ENCODE measurements around the gene FNBP1. TPM values are rescaled to one million over a fixed set of nuclear protein-coding genes. Genes with fewer than 3 reads are reported as not detected.

The FNBP1 gene
- total RNA-seq, 1 experiment from 2014 or later = 36.5 TPM

DNA sequence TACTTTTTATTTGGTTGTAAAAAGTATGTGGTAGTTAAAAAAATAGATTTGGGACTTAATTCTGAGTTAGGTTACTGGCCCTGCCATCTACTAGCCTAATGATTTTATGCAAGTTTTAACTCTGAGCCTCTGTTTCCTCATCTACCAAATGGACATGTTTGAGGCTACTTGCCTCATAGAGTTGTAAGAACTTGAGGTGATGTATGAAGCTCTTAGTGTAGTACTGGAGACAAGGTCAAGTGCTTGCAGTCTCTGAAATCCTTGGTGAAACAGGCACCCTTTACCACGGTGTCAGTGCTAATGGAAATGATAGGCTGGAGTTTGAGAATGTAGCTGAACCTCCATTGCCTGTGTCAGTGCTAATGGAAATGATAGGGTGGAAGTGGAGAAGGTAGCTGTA lies 26.1 kb upstream of the FNBP1 start:
- H3K27ac ChIP-seq (ENCODE audit: insufficient read length, low read depth, low read length) = no peak overlapping the region
- H3T11ph ChIP-seq (ENCODE audit: low read length) = no peak overlapping the region
- no peak overlapping the region for H3K9ac ChIP-seq (ENCODE audit: extremely low read depth, insufficient read length, low read length)
- H3K4ac ChIP-seq (ENCODE audit: low read depth, low read length) = no peak overlapping the region
- H2AFZ ChIP-seq (ENCODE audit: low read length) = no peak overlapping the region
- no peak for DNase-seq
- H3K27me3 ChIP-seq (ENCODE audit: insufficient read depth, low read length) = no peaks in the 10 kb centered on the region
- no peak overlapping the region for H3K56ac ChIP-seq (ENCODE audit: insufficient read length, low read depth, low read length)
- peaks cover 9% of the 10 kb centered on the region for H3K79me1 ChIP-seq (ENCODE audit: insufficient read depth, low read depth, low read length, poor library complexity, severe bottlenecking)
- no peak overlapping the region for H2BK12ac ChIP-seq (ENCODE audit: insufficient read length, low read depth, low read length)
- H4K8ac ChIP-seq (replicated peaks; ENCODE audit: insufficient read length, low read depth, low read length) = no peak overlapping the region
- no peak overlapping the region for H2BK120ac ChIP-seq (ENCODE audit: low read depth, low read length, poor library complexity, severe bottlenecking)
- no peak overlapping the region for H3K4me3 Mint-ChIP-seq
- peaks cover 2% of the 10 kb centered on the region for H3K23me2 ChIP-seq (ENCODE audit: insufficient read length, low read depth, low read length, poor library complexity, severe bottlenecking)
- no peak overlapping the region for H2AK5ac ChIP-seq (ENCODE audit: insufficient read length, low read length)
- no peaks in the 10 kb centered on the region for H4K20me1 ChIP-seq (ENCODE audit: control insufficient read depth, insufficient read depth, insufficient read length)
- no peaks in the 10 kb centered on the region for H3K79me2 ChIP-seq (ENCODE audit: insufficient read depth, low read length)
- peak overlapping the region; percentile 60 for H4K5ac ChIP-seq (ENCODE audit: insufficient read length, low read depth, low read length)
- no peaks in the 10 kb centered on the region; the same call in 1 of the 2 replicates for H3K4me1 ChIP-seq (ENCODE audit: insufficient read depth, low read length)
- no peak overlapping the region for H4K91ac ChIP-seq (ENCODE audit: insufficient read length, low read depth, low read length)
- peak overlapping the region in 1 of 3 experiments; percentile 51; a peak in 1 of 7 replicates for H3K27ac Mint-ChIP-seq
- no peak overlapping the region for H2BK20ac ChIP-seq (ENCODE audit: low read depth, low read length, poor library complexity, severe bottlenecking)
- H3K18ac ChIP-seq (ENCODE audit: insufficient read length, low read depth, low read length) = no peak overlapping the region
- peaks cover 12 to 16% of the 10 kb centered on the region in 2 experiments for H3K4me1 Mint-ChIP-seq
- H3K4me2 ChIP-seq (ENCODE audit: insufficient read depth, insufficient read length, low read length) = no peak overlapping the region
- H2BK5ac ChIP-seq (ENCODE audit: insufficient read length, low read length) = peak overlapping the region; percentile 53
- 0 out of 2 replicates have a peak overlapping the region, but pooled peaks have one; percentile 24 for H2BK15ac ChIP-seq (ENCODE audit: low read depth, low read length)
- no peaks in the 10 kb centered on the region for H3K9me3 ChIP-seq (ENCODE audit: control insufficient read depth, low read depth, low read length)
- WGBS (ENCODE audit: extremely low coverage, insufficient read length, low lambda C conversion rate) = no CpG with 5 or more reads among the region's 1 CpG
- TF ChIP-seq, protein P1, sequence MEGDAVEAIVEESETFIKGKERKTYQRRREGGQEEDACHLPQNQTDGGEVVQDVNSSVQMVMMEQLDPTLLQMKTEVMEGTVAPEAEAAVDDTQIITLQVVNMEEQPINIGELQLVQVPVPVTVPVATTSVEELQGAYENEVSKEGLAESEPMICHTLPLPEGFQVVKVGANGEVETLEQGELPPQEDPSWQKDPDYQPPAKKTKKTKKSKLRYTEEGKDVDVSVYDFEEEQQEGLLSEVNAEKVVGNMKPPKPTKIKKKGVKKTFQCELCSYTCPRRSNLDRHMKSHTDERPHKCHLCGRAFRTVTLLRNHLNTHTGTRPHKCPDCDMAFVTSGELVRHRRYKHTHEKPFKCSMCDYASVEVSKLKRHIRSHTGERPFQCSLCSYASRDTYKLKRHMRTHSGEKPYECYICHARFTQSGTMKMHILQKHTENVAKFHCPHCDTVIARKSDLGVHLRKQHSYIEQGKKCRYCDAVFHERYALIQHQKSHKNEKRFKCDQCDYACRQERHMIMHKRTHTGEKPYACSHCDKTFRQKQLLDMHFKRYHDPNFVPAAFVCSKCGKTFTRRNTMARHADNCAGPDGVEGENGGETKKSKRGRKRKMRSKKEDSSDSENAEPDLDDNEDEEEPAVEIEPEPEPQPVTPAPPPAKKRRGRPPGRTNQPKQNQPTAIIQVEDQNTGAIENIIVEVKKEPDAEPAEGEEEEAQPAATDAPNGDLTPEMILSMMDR (conservative IDR thresholded peaks at IDR 0.05) = no peak
- no peak overlapping the region for H3K23ac ChIP-seq (ENCODE audit: insufficient read length, low read depth, low read length)
- no peaks in the 10 kb centered on the region; a peak in 1 of 5 replicates for H3K9me3 Mint-ChIP-seq
- no peaks in the 10 kb centered on the region for H3K27me3 Mint-ChIP-seq (ENCODE audit: low read depth)
- H3K36me3 Mint-ChIP-seq (ENCODE audit: insufficient read depth in 1 of 3, low read depth in 3 of 3) = peaks cover 0 to 4% (median 0%) of the 10 kb centered on the region in 3 experiments; a peak in 3 of 7 replicates
- no peak overlapping the region for H3K14ac ChIP-seq (ENCODE audit: insufficient read depth, low read length)
